ENCODE data around the gene SEMA3C. TPM values are rescaled to one million over a fixed set of nuclear protein-coding genes. Genes with fewer than 3 reads are reported as not detected.

Gene SEMA3C
- polyA plus RNA-seq, 1 donor from 2014 or later, result 386 TPM

DNA sequence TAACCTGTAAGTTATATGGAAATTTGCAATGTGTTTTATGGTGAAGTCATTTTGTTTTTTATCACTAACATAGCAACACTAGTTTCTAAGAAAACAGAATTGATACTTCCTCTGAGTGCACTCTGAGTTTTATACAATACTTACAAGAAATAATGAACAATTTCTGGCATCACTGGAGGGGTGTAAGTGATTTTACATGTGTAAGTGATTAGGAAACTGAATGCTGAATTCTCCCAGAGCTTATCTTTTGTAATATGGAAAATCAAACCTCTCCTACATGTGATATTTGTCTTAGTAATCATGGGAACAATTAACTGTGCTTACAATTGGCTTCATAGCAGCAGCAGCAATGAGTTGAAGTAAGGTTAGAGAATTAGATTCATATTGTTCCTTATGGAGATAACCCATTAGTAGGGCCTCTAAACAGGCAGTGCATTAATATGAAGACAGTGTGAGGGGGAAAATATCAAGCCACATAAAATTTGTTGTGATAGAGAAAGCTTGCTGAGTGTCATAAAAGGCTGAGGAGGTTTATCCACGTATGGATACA is 37.4 kb downstream of the SEMA3C start:
- Histone ChIP-seq H3K9me3 (ENCODE audit: low read length) (no peaks in the 10 kb centered on the region), H3K79me2 (replicated peaks; ENCODE audit: insufficient read depth, low read length) (peaks cover 4% of the 10 kb centered on the region), H3K9ac (ENCODE audit: low read length) (no peak overlapping the region), H3K4me2 (ENCODE audit: low read length) (no peak overlapping the region), H3K36me3 (ENCODE audit: insufficient read depth, low read length) (no peaks in the 10 kb centered on the region), H3F3A (ENCODE audit: insufficient read depth, low read length, poor library complexity, severe bottlenecking) (no peaks in the 10 kb centered on the region), H3K4me3 (ENCODE audit: low read length) (no peak overlapping the region), H3K27ac (ENCODE audit: low read length) (no peak overlapping the region), H3K9me2 (ENCODE audit: insufficient read depth, low read length) (no peaks in the 10 kb centered on the region), H2AFZ (ENCODE audit: low read depth, low read length) (no peak overlapping the region), H3K27me3 (ENCODE audit: insufficient read depth, low read depth, low read length) (no peaks in the 10 kb centered on the region), H4K20me1 (ENCODE audit: insufficient read depth) (no peaks in the 10 kb centered on the region)
- no peak for TF ChIP-seq EZH2 (IDR thresholded peaks at IDR 0.05; ENCODE audit: borderline replicate concordance, insufficient read depth, low read length, poor library complexity, severe bottlenecking)
- TF ChIP-seq, protein P1, sequence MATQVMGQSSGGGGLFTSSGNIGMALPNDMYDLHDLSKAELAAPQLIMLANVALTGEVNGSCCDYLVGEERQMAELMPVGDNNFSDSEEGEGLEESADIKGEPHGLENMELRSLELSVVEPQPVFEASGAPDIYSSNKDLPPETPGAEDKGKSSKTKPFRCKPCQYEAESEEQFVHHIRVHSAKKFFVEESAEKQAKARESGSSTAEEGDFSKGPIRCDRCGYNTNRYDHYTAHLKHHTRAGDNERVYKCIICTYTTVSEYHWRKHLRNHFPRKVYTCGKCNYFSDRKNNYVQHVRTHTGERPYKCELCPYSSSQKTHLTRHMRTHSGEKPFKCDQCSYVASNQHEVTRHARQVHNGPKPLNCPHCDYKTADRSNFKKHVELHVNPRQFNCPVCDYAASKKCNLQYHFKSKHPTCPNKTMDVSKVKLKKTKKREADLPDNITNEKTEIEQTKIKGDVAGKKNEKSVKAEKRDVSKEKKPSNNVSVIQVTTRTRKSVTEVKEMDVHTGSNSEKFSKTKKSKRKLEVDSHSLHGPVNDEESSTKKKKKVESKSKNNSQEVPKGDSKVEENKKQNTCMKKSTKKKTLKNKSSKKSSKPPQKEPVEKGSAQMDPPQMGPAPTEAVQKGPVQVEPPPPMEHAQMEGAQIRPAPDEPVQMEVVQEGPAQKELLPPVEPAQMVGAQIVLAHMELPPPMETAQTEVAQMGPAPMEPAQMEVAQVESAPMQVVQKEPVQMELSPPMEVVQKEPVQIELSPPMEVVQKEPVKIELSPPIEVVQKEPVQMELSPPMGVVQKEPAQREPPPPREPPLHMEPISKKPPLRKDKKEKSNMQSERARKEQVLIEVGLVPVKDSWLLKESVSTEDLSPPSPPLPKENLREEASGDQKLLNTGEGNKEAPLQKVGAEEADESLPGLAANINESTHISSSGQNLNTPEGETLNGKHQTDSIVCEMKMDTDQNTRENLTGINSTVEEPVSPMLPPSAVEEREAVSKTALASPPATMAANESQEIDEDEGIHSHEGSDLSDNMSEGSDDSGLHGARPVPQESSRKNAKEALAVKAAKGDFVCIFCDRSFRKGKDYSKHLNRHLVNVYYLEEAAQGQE (IDR thresholded peaks at IDR 0.05; ENCODE audit: borderline replicate concordance), result no peak
- TF ChIP-seq TAF1 (IDR thresholded peaks at IDR 0.05; ENCODE audit: low read depth), result no peak
- TF ChIP-seq RAD21 (conservative IDR thresholded peaks at IDR 0.05), result no peak
- no peak for TF ChIP-seq MXI1 (conservative IDR thresholded peaks at IDR 0.05; ENCODE audit: poor library complexity, severe bottlenecking)
- TF ChIP-seq, protein P2, sequence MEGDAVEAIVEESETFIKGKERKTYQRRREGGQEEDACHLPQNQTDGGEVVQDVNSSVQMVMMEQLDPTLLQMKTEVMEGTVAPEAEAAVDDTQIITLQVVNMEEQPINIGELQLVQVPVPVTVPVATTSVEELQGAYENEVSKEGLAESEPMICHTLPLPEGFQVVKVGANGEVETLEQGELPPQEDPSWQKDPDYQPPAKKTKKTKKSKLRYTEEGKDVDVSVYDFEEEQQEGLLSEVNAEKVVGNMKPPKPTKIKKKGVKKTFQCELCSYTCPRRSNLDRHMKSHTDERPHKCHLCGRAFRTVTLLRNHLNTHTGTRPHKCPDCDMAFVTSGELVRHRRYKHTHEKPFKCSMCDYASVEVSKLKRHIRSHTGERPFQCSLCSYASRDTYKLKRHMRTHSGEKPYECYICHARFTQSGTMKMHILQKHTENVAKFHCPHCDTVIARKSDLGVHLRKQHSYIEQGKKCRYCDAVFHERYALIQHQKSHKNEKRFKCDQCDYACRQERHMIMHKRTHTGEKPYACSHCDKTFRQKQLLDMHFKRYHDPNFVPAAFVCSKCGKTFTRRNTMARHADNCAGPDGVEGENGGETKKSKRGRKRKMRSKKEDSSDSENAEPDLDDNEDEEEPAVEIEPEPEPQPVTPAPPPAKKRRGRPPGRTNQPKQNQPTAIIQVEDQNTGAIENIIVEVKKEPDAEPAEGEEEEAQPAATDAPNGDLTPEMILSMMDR (IDR thresholded peaks at IDR 0.05; ENCODE audit: poor library complexity, severe bottlenecking), result no peak
- TF ChIP-seq SMC3 (conservative IDR thresholded peaks at IDR 0.05; ENCODE audit: poor library complexity), result no peak
- no peak for TF ChIP-seq EP300 (conservative IDR thresholded peaks at IDR 0.05; ENCODE audit: poor library complexity, severe bottlenecking)
- no peak for TF ChIP-seq POLR2AphosphoS5 (IDR thresholded peaks at IDR 0.05)

DNA sequence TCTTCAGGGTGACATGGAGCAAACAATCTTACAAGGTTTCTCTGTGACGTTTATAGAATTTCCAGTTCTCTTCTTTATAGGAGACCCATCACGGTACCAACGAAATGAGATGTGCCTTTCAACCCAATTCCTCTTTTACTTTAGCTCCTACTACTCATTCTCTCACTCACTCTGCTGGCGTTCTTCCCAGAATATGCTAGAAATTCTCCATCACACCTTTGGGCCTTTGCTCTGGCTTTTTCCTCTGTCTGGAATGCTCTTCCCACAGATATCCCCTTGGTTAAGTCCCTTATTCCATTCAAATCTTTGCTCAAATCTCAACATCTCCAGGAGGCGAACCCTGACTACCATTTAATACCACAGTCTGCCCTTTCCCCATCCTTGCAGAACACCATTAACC is 39.0 kb downstream of the SEMA3C start:
- no peaks in the 10 kb centered on the region for H3K9me2 ChIP-seq (ENCODE audit: insufficient read depth, low read length)
- H3K27ac ChIP-seq (ENCODE audit: low read length), result no peak overlapping the region
- no peak overlapping the region for H3K4me2 ChIP-seq (ENCODE audit: low read length)
- H3K9me3 ChIP-seq (ENCODE audit: low read length), result no peaks in the 10 kb centered on the region
- no peaks in the 10 kb centered on the region for H3K36me3 ChIP-seq (ENCODE audit: insufficient read depth, low read length)
- no peaks in the 10 kb centered on the region for H3K27me3 ChIP-seq (ENCODE audit: insufficient read depth, low read depth, low read length)
- H3F3A ChIP-seq (ENCODE audit: insufficient read depth, low read length, poor library complexity, severe bottlenecking), result no peaks in the 10 kb centered on the region
- no peak overlapping the region for H3K4me3 ChIP-seq (ENCODE audit: low read length)
- H3K9ac ChIP-seq (ENCODE audit: low read length), result no peak overlapping the region
- no peak for TF ChIP-seq SMC3 (conservative IDR thresholded peaks at IDR 0.05; ENCODE audit: poor library complexity)
- TF ChIP-seq EZH2 (IDR thresholded peaks at IDR 0.05; ENCODE audit: borderline replicate concordance, insufficient read depth, low read length, poor library complexity, severe bottlenecking), result no peak
- no peak for TF ChIP-seq EP300 (conservative IDR thresholded peaks at IDR 0.05; ENCODE audit: poor library complexity, severe bottlenecking)
- TF ChIP-seq, protein P1 (IDR thresholded peaks at IDR 0.05; ENCODE audit: borderline replicate concordance), result no peak
- TF ChIP-seq RAD21 (conservative IDR thresholded peaks at IDR 0.05), result no peak
- no peak for TF ChIP-seq TAF1 (IDR thresholded peaks at IDR 0.05; ENCODE audit: low read depth)
- TF ChIP-seq, protein P2 (IDR thresholded peaks at IDR 0.05; ENCODE audit: poor library complexity, severe bottlenecking), result no peak
- no peak for TF ChIP-seq POLR2AphosphoS5 (IDR thresholded peaks at IDR 0.05)
- no peak for TF ChIP-seq MXI1 (conservative IDR thresholded peaks at IDR 0.05; ENCODE audit: poor library complexity, severe bottlenecking)
- H3K79me2 ChIP-seq (replicated peaks; ENCODE audit: insufficient read depth, low read length), result peaks cover 4% of the 10 kb centered on the region
- H4K20me1 ChIP-seq (ENCODE audit: insufficient read depth), result no peaks in the 10 kb centered on the region
- no peak overlapping the region for H2AFZ ChIP-seq (ENCODE audit: low read depth, low read length)

Measured in neural cell (in vitro differentiated cells).